ENCODE measurements around the gene LDAH. TPM values are rescaled to one million over a fixed set of nuclear protein-coding genes. Genes with fewer than 3 reads are reported as not detected.
A peak's percentile ranks its signal among the peaks of the same experiment; 100 is the strongest.

Gene LDAH
- total RNA-seq, 2 donors from 2014 or later = 3.5 to 6.0 TPM

DNA sequence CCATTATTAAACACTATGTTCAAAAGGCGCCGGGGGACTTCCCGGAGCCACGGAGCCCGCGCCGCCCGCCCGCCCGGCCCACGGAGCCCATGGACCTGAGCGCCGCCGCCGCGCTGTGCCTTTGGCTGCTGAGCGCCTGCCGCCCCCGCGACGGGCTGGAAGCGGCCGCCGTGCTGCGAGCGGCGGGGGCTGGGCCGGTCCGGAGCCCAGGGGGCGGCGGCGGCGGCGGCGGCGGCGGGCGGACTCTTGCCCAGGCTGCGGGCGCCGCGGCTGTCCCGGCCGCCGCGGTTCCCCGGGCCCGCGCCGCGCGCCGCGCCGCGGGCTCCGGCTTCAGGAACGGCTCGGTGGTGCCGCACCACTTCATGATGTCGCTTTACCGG is 155.8 kb downstream of the LDAH start:
- Histone ChIP-seq H3K36me3 (no peaks in the 10 kb centered on the region), H3K27ac (no peak overlapping the region), H3K27me3 (peaks cover 14 to 45% of the 10 kb centered on the region in 2 donors), H3K9me3 (no peaks in the 10 kb centered on the region), H3K4me3 (peak overlapping the region; percentile 34 to 51), H3K4me1 (peaks cover 0 to 27% of the 10 kb centered on the region in 2 donors)
- DNase-seq (ENCODE audit: low spot score) = no peak
- TF ChIP-seq, protein P1, sequence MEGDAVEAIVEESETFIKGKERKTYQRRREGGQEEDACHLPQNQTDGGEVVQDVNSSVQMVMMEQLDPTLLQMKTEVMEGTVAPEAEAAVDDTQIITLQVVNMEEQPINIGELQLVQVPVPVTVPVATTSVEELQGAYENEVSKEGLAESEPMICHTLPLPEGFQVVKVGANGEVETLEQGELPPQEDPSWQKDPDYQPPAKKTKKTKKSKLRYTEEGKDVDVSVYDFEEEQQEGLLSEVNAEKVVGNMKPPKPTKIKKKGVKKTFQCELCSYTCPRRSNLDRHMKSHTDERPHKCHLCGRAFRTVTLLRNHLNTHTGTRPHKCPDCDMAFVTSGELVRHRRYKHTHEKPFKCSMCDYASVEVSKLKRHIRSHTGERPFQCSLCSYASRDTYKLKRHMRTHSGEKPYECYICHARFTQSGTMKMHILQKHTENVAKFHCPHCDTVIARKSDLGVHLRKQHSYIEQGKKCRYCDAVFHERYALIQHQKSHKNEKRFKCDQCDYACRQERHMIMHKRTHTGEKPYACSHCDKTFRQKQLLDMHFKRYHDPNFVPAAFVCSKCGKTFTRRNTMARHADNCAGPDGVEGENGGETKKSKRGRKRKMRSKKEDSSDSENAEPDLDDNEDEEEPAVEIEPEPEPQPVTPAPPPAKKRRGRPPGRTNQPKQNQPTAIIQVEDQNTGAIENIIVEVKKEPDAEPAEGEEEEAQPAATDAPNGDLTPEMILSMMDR (IDR thresholded peaks at IDR 0.05) = peak in 1 of 2 donors; percentile 3

DNA sequence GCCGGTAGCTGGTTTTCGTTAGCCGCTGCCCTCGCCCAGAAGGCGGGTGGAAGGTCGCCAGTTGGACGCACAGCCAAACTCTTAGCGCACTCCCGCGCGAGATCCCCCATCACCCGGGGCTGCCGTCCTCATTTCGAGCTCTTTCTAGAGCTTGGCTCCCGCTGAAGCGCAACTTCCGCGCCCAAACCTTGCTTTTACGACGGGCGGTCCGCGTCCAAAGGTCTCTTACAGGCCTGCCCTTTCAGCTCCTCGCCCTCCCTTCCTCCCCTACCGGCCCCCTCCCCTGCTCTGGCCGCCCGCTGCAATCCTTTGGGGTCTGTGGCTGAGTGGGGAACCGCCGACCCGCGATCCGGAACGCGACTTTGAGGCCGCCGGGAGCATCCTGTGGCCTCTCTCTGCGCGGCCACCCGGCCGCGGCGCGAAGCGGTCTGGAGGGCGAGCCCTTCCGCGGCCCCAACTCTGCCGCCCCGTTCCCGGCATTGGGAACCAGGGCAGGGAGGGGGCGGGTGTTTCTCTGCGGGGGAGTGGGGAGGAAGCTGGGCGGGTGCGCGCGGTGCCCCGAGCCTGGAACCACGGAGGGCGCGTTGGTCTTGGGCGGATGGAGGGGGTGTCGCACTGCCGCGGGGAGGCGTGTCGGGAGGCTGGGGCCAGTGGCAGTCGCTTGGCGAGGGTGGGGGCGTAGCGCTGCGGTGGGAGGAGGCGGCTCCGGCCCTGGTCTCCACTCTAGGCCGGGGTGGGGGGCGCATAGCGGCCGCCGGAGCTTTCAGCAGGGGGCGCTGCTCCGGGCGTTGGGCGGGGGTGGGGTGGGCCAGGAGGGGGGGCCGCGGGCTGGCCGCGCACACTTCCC is 156.4 kb downstream of the LDAH start, which contains the start of gene GDF7:
TSS of gene GDF7 (plus strand) at position 841 of the 847 bp plus-strand sequence. CDS start 96 bp downstream, outside the sequence.
- Histone ChIP-seq H3K36me3 (no peaks in the 10 kb centered on the region), H3K27ac (no peak within 1 kb of the TSS), H3K27me3 (peaks cover 14 to 44% of the 10 kb centered on the region in 2 donors), H3K9me3 (no peaks in the 10 kb centered on the region), H3K4me3 (peak within 1 kb of the TSS; percentile 34 to 51), H3K4me1 (peaks cover 0 to 26% of the 10 kb centered on the region in 2 donors)
- TF ChIP-seq, protein P1 (IDR thresholded peaks at IDR 0.05) = peak in 1 of 2 donors; percentile 60
- no peak for DNase-seq (ENCODE audit: low spot score)

DNA sequence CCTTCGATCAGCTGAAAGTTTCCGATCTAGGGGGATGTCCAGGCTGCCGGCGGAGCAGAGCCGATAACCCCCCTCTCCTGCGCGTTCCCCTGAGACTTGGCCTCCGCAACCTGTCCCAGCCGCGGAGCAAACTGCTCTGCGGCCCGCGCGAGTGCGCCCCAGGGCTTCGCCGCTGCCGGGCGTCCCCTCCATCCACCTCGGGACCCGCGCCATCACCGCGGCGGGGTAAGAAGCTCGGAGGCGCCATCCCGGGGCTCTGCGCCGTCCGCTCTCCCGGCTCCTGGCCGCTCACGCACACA is 156.9 kb downstream of the LDAH start:
- no peaks in the 10 kb centered on the region for H3K9me3 ChIP-seq
- H3K4me1 ChIP-seq = peaks cover 0 to 28% of the 10 kb centered on the region in 2 donors
- peaks cover 14 to 41% of the 10 kb centered on the region in 2 donors for H3K27me3 ChIP-seq
- DNase-seq (ENCODE audit: low spot score) = no peak
- no peaks in the 10 kb centered on the region for H3K36me3 ChIP-seq
- TF ChIP-seq, protein P1 (IDR thresholded peaks at IDR 0.05) = no peak
- no peak overlapping the region for H3K27ac ChIP-seq
- H3K4me3 ChIP-seq = peak overlapping the region; percentile 34 to 51

DNA sequence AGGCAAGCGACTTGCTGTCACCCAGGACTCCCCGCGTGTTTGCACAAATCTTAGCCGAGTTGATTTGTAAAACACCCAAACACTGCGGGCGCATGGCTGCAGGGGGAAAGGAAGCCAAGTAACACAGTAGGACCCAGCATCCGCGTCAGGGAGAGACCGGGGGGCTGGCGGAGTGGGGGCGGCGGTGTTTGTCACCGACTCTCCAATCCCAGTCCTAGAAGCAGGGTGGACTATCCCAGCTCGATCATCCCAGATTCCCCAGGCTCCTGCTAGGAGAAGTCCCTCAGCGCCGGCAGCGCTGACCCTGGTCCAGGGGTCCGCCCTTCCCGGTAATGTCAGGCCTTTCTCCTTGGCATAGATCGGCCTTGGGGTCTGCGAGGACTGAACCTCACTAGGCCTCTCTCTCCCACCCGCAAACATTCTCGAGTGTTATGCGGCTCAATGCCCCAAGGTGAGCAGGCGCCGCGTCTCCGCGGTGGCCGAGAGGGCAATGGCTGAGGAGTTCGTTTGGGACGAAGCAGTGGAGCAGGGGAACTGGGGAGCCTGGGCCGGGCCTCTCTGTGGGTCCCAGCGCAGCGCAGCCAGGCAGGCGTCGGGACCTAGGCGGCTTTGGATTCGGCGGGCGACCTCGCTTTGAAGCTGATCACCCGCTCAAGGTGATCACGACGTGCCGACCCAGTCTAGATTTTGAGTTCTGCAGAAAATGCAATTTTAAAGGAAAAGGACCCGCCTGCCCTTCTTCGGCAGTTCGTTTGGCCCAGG is 157.5 kb downstream of the LDAH start:
- H3K9me3 ChIP-seq = no peaks in the 10 kb centered on the region
- peaks cover 12 to 35% of the 10 kb centered on the region in 2 donors for H3K27me3 ChIP-seq
- peaks cover 0 to 24% of the 10 kb centered on the region in 2 donors for H3K4me1 ChIP-seq
- DNase-seq (ENCODE audit: low spot score) = no peak
- TF ChIP-seq, protein P1 (IDR thresholded peaks at IDR 0.05) = no peak
- peak overlapping the region in 1 of 2 donors; percentile 51 for H3K4me3 ChIP-seq
- H3K36me3 ChIP-seq = no peaks in the 10 kb centered on the region
- no peak overlapping the region for H3K27ac ChIP-seq

DNA sequence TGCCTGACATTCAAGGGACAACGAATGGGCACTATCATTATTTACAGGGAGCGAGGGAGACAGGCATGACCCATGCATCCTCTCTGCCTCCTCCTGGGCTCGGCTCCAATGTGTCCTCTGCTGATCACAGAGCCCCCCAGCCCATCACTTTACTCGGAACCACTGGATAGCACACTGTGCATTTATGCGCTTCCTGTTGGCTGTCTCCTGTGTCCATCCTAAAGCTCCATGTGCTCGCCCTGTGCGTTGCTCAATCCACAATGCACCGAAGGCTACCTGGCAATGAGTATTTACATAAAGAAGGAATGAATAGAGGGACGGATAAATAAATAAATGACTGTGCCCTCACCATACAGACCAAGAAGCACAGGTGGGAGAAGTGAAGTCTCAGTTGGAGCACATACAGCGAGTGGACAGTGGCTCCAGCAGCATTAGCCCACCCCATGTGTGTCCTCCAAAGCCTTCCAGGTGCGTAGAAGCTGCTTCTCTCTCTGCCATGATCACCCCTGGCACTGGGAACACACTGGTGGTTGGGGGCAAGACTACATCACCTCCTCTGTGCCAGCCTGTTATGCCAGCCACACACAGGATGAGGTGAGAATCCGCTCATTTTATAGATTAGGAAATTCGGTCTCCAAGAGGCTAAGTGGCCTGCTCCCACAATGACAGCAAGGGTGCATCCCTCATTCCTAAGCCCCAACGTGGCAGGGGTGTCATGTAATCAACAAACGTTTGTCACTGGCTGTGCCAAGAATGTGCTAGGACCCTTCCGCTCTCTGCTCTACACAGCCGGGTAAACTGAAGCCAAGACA is 158.3 kb downstream of the LDAH start:
- H3K36me3 ChIP-seq = no peaks in the 10 kb centered on the region
- TF ChIP-seq, protein P1 (IDR thresholded peaks at IDR 0.05) = no peak
- H3K4me3 ChIP-seq = no peak overlapping the region
- peaks cover 8 to 28% of the 10 kb centered on the region in 2 donors for H3K27me3 ChIP-seq
- no peak overlapping the region for H3K27ac ChIP-seq
- DNase-seq (ENCODE audit: low spot score) = no peak
- peaks cover 0 to 23% of the 10 kb centered on the region in 2 donors for H3K4me1 ChIP-seq
- H3K9me3 ChIP-seq = no peaks in the 10 kb centered on the region
